ENCODE measurements around the gene RPL28. TPM values are rescaled to one million over a fixed set of nuclear protein-coding genes. Genes with fewer than 3 reads are reported as not detected.

The RPL28 gene
- total RNA-seq, 1 donor, result 310 TPM

GRCh38 chr19:55345818-55346724 is 39.7 kb upstream of the RPL28 start:
- Histone ChIP-seq H3K4me1 (ENCODE audit: insufficient read depth, low read length) (peaks cover 4% of the 10 kb centered on the region), H3K4me3 (ENCODE audit: insufficient read depth, low read length) (no peak overlapping the region), H3K79me2 (ENCODE audit: insufficient read depth, low read length) (no peaks in the 10 kb centered on the region), H3K27me3 (ENCODE audit: insufficient read depth, low read length) (no peaks in the 10 kb centered on the region), H4K20me1 (ENCODE audit: insufficient read depth, low read length) (peaks cover 8% of the 10 kb centered on the region), H3K27ac (ENCODE audit: low read depth, low read length) (no peak overlapping the region), H3K4me2 (ENCODE audit: insufficient read depth, low read length) (no peak overlapping the region), H3K36me3 (ENCODE audit: insufficient read depth, low read length) (peaks cover 4% of the 10 kb centered on the region), H3K9me3 (ENCODE audit: low read depth, low read length) (no peaks in the 10 kb centered on the region), H2AFZ (ENCODE audit: low read length) (no peak overlapping the region)
- TF ChIP-seq CTCF (IDR thresholded peaks at IDR 0.05; ENCODE audit: extremely low read depth, low read depth, low read length), result no peak
- peak; percentile 87 for DNase-seq (ENCODE audit: insufficient read length, low spot score, missing footprints)

- Histone ChIP-seq H2AFZ (ENCODE audit: low read length) (no peak overlapping the region), H3K4me3 (ENCODE audit: insufficient read depth, low read length) (no peak overlapping the region), H3K27ac (ENCODE audit: low read depth, low read length) (no peak overlapping the region), H3K27me3 (ENCODE audit: insufficient read depth, low read length) (peaks cover 4% of the 10 kb centered on the region), H3K36me3 (ENCODE audit: insufficient read depth, low read length) (peaks cover 4% of the 10 kb centered on the region), H3K4me2 (ENCODE audit: insufficient read depth, low read length) (no peak overlapping the region), H3K79me2 (ENCODE audit: insufficient read depth, low read length) (no peaks in the 10 kb centered on the region), H3K9me3 (ENCODE audit: low read depth, low read length) (no peaks in the 10 kb centered on the region), H4K20me1 (ENCODE audit: insufficient read depth, low read length) (peaks cover 2% of the 10 kb centered on the region), H3K4me1 (ENCODE audit: insufficient read depth, low read length) (no peaks in the 10 kb centered on the region)
- peak; percentile 84 for DNase-seq (ENCODE audit: insufficient read length, low spot score, missing footprints)
- no peak for TF ChIP-seq CTCF (IDR thresholded peaks at IDR 0.05; ENCODE audit: extremely low read depth, low read depth, low read length)
Measured at GRCh38 chr19:55346725-55347441, 38.8 kb upstream of the RPL28 start.

DNA sequence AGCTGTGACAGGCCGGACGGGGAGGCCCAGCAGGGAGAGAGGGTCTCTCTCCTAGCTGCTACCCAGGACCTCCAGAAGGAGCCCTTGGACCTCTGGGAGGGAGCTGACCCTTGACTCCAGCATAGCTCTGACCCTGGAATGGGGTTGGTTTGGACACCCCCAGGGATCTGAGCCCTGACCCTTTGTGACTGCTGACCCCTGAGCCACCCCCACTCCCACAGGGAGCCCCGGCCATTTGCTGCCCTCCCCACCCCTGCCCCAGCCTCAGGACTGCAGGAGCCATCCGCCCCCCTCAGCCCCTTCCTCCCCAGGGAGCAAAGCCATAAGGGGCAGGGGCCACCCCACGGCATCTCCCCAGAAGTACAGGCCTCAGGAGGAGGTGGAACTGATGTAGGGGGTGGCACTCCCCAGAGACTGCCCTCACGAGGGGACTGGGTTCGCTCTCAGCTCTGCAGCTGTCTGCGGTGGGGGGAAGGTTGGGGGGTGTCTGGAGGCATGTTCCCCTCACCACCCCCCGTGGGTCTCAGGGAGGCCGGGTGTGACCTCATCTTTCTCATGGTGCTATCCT is 38.2 kb upstream of the RPL28 start:
- Histone ChIP-seq H4K20me1 (ENCODE audit: insufficient read depth, low read length) (no peaks in the 10 kb centered on the region), H3K4me3 (ENCODE audit: insufficient read depth, low read length) (no peak overlapping the region), H3K4me2 (ENCODE audit: insufficient read depth, low read length) (no peak overlapping the region), H3K9me3 (ENCODE audit: low read depth, low read length) (no peaks in the 10 kb centered on the region), H3K27me3 (ENCODE audit: insufficient read depth, low read length) (peaks cover 11% of the 10 kb centered on the region), H2AFZ (ENCODE audit: low read length) (no peak overlapping the region), H3K4me1 (ENCODE audit: insufficient read depth, low read length) (no peaks in the 10 kb centered on the region), H3K36me3 (ENCODE audit: insufficient read depth, low read length) (peaks cover 4% of the 10 kb centered on the region), H3K79me2 (ENCODE audit: insufficient read depth, low read length) (no peaks in the 10 kb centered on the region), H3K27ac (ENCODE audit: low read depth, low read length) (no peak overlapping the region)
- TF ChIP-seq CTCF (IDR thresholded peaks at IDR 0.05; ENCODE audit: extremely low read depth, low read depth, low read length), result no peak
- DNase-seq (ENCODE audit: insufficient read length, low spot score, missing footprints), result peak; percentile 79
